Common myeloid progenitor, CD34-positive (primary cell): ENCODE results near the gene SF3B3.
"Not testable (repeated sequence)": the region's sequence is repeated elsewhere in the genome, so short reads cannot be mapped to it uniquely, and the experiment has no call there.

Source experiments
- CTCF ChIA-PET: fragments of 350-600 bp; sonication (Branson Sonifier 250); formaldehyde crosslinking; loops from one replicate; lab custom pipeline; 2021; ENCODE audit warnings: antibody characterized with exemption; lab: Charles Lee
- POLR2A ChIA-PET: fragments of 350-600 bp; sonication (Branson Sonifier 250); formaldehyde crosslinking; loops from one replicate; lab custom pipeline; 2021; ENCODE audit warnings: antibody characterized with exemption; lab: Charles Lee
- DNase-seq, 3 donors: peaks; one replicate each; pipeline versions ENCODE4 v3.0.0 to v3.0.0-alpha.2; 2013
- H3K27ac ChIP-seq, 2 experiments: 1 replicate in 1 of 2; 2 replicates in 1 of 2; pipeline ENCODE4 v1.7.0; 2013; ENCODE audit warnings: inconsistent platforms in 2 of 2, low read length in 2 of 2, mild to moderate bottlenecking in 2 of 2, low read depth in 1 of 2, moderate library complexity in 1 of 2; ENCODE audit not compliant: severe bottlenecking in 2 of 2, insufficient read depth in 1 of 2, poor library complexity in 1 of 2
- H3K27me3 ChIP-seq, 5 experiments: replicated peaks in 2 of 5; 1 replicate in 3 of 5; 2 replicates in 2 of 5; pipeline versions ENCODE4 v1.6.1 to v1.7.0; 2013; ENCODE audit warnings: low read length in 4 of 5, mild to moderate bottlenecking in 2 of 5, moderate library complexity in 2 of 5, inconsistent platforms in 1 of 5; ENCODE audit not compliant: insufficient read depth in 5 of 5, control insufficient read depth in 4 of 5
- H3K36me3 ChIP-seq, 4 experiments: 1 replicate in 2 of 4; 2 replicates in 2 of 4; pipeline versions ENCODE4 v1.6.1 to v1.7.0; 2013; ENCODE audit warnings: low read length in 3 of 4, control low read depth in 1 of 4, mild to moderate bottlenecking in 1 of 4; ENCODE audit not compliant: control insufficient read depth in 4 of 4, insufficient read depth in 4 of 4
- H3K4me1 ChIP-seq, 4 experiments: 1 replicate in 3 of 4; 2 replicates in 1 of 4; pipeline versions ENCODE4 v1.6.1 to v1.7.1; 2013; ENCODE audit warnings: low read length in 3 of 4, mild to moderate bottlenecking in 3 of 4, control low read depth in 1 of 4, inconsistent platforms in 1 of 4, moderate library complexity in 1 of 4; ENCODE audit not compliant: control insufficient read depth in 4 of 4, insufficient read depth in 4 of 4; ENCODE audit errors: control extremely low read depth in 1 of 4
- H3K4me3 ChIP-seq, 7 experiments: 1 replicate in 4 of 7; 2 replicates in 3 of 7; pipeline versions ENCODE4 v1.5.1 to v1.7.0; 2013; ENCODE audit warnings: mild to moderate bottlenecking in 7 of 7, low read length in 6 of 7, moderate library complexity in 6 of 7, inconsistent platforms in 2 of 7, low read depth in 2 of 7, control low read depth in 1 of 7; ENCODE audit not compliant: insufficient read depth in 4 of 7, control insufficient read depth in 1 of 7; ENCODE audit errors: extremely low read depth in 1 of 7
- H3K9me3 ChIP-seq, 5 experiments: 1 replicate in 4 of 5; 2 replicates in 1 of 5; pipeline versions ENCODE4 v1.6.1 to v1.7.1; 2013; ENCODE audit warnings: low read length in 4 of 5, mild to moderate bottlenecking in 2 of 5, inconsistent platforms in 1 of 5, low read depth in 1 of 5, moderate library complexity in 1 of 5; ENCODE audit not compliant: control insufficient read depth in 4 of 5, insufficient read depth in 2 of 5; ENCODE audit errors: control extremely low read depth in 1 of 5
- WGBS: methylation state at CpG from one replicate; pipeline ENCODE4 v1.1.5; 2013; ENCODE audit not compliant: insufficient coverage; 5-methylcytosine and 5-hydroxymethylcytosine counted together

Gene SF3B3

DNA sequence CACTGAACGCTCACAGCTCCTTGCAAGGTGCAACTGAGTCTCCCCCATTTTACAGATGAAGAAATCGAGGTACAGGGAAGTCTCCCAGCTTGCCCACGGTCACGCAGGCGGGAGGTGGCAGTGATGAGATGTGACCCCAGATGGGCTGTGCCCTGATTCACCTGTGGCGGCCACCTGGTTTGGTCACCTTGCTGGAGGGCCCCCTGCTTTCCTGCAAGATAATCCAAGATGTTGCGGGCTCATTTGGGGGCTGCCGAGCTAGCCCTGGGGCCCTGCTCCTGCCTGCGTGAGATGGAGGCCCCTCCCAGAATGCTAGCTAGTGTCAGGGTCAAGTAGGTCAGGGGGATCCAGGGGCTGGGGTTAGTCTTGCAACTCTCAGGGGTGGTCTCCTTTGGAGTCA, 63.1 kb downstream of the SF3B3 start:
- H3K36me3 ChIP-seq: no peaks in the 10 kb centered on the region
- POLR2A ChIA-PET: no interaction called here
- H3K9me3 ChIP-seq: no peaks in the 10 kb centered on the region
- no peak overlapping the region for H3K4me3 ChIP-seq
- WGBS: 96% methylated on average over 9 of the region's 9 CpGs
- H3K27ac ChIP-seq: no peak overlapping the region
- CTCF ChIA-PET: no interaction called here
- no peak for DNase-seq
- H3K4me1 ChIP-seq: no peaks in the 10 kb centered on the region
- no peaks in the 10 kb centered on the region for H3K27me3 ChIP-seq

DNA sequence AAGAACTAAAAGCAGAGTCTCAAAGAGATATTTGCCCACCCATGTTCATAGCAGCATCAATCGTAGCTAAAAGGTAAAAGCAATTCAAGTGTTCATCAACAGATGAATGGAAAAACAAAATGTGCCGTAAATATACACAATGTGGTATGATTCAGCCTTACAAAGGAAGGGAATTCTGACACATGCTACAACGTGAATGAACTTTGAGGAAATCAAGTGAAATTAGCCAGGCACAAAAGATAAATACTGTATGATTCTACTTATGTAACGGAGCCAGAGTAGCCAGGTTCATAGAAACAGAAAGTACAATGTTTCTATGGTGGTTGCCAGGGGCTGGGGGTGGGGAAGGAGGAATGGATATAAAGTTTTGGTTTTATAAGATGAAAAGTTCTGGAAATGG, 64.9 kb downstream of the SF3B3 start:
- CTCF ChIA-PET: no interaction called here
- POLR2A ChIA-PET: no interaction called here
- H3K27me3 ChIP-seq: no peaks in the 10 kb centered on the region
- H3K4me3 ChIP-seq: no peak overlapping the region
- no peak for DNase-seq
- H3K36me3 ChIP-seq: no peaks in the 10 kb centered on the region
- H3K27ac ChIP-seq: no peak overlapping the region
- 67% methylated on average over 4 of the region's 4 CpGs for WGBS
- peaks cover 0 to 4% (median 0%) of the 10 kb centered on the region in 4 experiments for H3K4me1 ChIP-seq
- no peaks in the 10 kb centered on the region for H3K9me3 ChIP-seq

DNA sequence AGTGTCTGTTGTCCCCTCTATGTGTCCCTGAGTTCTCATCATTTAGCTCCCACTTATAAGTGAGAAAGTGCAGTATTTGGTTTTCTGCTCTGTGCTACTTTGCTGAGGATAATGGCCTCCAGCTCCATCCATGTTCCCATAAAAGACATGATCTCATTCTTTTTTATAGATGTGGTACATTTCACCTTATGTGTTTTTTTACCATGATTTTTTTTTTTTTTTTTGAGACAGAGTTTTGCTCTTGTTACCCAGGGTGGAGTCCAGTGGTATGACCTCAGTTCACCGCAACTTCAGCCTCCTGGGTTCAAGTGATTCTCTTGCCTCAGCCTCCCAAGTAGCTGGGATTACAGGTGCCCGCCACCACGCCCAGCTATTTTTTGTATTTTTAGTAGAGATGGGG, 65.8 kb downstream of the SF3B3 start:
- DNase-seq, H3K27ac ChIP-seq, CTCF ChIA-PET, H3K27me3 ChIP-seq, H3K9me3 ChIP-seq, H3K4me3 ChIP-seq, H3K4me1 ChIP-seq, H3K36me3 ChIP-seq: not testable (repeated sequence)
- no CpG with 5 or more reads among the region's 3 CpGs for WGBS
- POLR2A ChIA-PET: interaction anchor here (0.6 kb wide), 1 partner anchor 30 kb away, joined by 3 read pairs; no protein-coding TSS in a partner anchor

DNA sequence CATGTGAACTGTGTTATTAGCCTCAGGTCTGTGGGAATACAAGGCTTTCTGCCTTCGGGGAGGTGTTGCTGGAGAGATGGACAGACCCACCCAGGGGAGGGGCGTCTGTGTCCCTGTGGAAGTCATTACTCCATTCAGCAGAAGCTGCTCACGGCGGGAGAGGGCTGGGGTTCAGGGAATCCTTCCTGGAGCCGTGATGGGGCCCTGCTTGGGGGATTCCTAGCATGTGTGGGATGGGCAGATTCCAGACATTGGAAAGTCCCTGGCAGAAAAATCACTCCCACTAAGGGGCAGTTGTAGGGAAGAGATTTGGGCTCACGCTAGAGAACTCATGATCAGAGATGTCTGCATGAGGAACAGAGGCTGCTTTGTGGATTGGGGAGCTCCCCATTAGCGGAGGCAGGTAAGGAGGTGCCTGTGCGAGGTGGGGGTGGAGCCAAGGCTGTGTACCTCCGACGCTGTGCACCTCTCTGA, 66.4 kb downstream of the SF3B3 start:
- Histone ChIP-seq H3K27ac (no peak overlapping the region), H3K9me3 (no peaks in the 10 kb centered on the region), H3K4me3 (no peak overlapping the region), H3K36me3 (no peaks in the 10 kb centered on the region), H3K4me1 (peaks cover 0 to 9% (median 0%) of the 10 kb centered on the region in 4 experiments), H3K27me3 (no peaks in the 10 kb centered on the region)
- 84% methylated on average over 8 of the region's 10 CpGs for WGBS
- no peak for DNase-seq
- CTCF ChIA-PET: interaction anchor here (1.1 kb wide), 1 partner anchor 10 kb away, joined by 3 read pairs; no protein-coding TSS in a partner anchor
- POLR2A ChIA-PET: interaction anchor here (0.6 kb wide), 1 partner anchor 31 kb away, joined by 3 read pairs; no protein-coding TSS in a partner anchor

DNA sequence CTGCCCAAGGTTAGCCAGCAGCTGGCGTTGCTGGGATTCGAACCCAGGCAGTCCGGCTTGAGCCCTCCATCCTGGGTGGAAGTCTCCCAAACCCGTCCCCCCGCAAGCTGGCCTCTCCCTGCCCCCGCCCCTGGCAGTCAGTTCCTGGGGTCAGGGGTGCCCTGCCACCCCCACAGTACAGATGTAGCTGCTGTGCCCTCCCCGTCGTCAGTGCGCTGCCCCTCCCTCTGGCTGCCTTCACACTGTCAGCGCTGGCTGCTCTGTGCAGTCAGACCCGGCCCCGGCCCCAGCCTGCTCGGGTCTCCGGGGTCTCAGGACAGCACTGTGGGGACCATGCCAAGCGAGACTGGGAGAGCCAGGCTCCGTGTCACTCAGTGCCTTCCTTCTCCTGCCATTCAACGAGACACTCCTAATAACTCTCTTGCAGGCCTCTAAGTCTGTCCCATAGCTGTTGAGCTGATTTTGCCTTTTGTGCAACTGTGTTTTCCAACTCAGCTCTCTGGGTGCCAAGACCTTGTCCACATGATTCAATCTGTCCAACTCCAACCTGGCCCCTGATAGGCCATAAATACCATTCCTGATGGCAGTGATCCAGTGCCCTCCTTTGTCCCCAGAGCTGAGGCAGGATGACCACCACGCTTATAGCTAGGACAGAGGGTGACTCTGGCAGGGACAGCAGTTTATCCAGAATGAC, 67.3 kb downstream of the SF3B3 start:
- H3K4me1 ChIP-seq: peaks cover 0 to 9% (median 0%) of the 10 kb centered on the region in 4 experiments
- no peaks in the 10 kb centered on the region for H3K36me3 ChIP-seq
- H3K27ac ChIP-seq: no peak overlapping the region
- H3K9me3 ChIP-seq: no peaks in the 10 kb centered on the region
- no peak for DNase-seq
- ChIA-PET CTCF (interaction anchor here (1.0 to 2.0 kb wide), 3 partner anchors 9 to 17 kb away, joined by 3 to 4 read pairs (median 3); no protein-coding TSS in a partner anchor), POLR2A (interaction anchor here (0.6 kb wide), 1 partner anchor 663 kb away, joined by 3 read pairs; no protein-coding TSS in a partner anchor)
- no peak overlapping the region for H3K4me3 ChIP-seq
- WGBS: 97% methylated on average over 16 of the region's 18 CpGs
- no peaks in the 10 kb centered on the region for H3K27me3 ChIP-seq

DNA sequence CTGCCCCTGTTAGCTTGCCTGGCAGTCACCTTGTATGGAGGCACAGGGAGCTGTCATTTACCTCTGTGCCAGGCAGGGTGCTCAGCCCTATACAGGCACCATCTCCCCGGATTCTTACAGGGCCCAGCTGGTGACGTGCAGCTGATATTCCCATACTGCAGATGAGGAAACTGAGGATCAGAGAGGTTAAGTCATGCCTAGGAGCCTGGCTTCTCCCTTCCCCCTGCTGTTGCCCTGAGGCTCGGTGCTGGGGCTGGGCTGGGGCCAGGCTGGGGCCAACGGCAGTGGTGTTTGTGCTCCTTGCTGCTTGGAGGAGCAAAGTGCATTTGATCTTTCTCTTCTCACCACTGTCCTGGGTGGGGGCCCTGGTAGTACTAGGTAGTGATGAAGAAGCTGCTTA, 68.0 kb downstream of the SF3B3 start:
- DNase-seq: no peak
- H3K4me1 ChIP-seq: peaks cover 0 to 9% (median 0%) of the 10 kb centered on the region in 4 experiments
- H3K36me3 ChIP-seq: no peaks in the 10 kb centered on the region
- POLR2A ChIA-PET: interaction anchor here (0.6 kb wide), 1 partner anchor 662 kb away, joined by 3 read pairs; no protein-coding TSS in a partner anchor
- 92% methylated on average over 3 of the region's 4 CpGs for WGBS
- no peak overlapping the region for H3K27ac ChIP-seq
- CTCF ChIA-PET: interaction anchor here (1.0 to 2.0 kb wide), 2 partner anchors 13 to 17 kb away, joined by 3 to 4 read pairs; no protein-coding TSS in a partner anchor
- H3K9me3 ChIP-seq: no peaks in the 10 kb centered on the region
- H3K4me3 ChIP-seq: no peak overlapping the region
- no peaks in the 10 kb centered on the region for H3K27me3 ChIP-seq

DNA sequence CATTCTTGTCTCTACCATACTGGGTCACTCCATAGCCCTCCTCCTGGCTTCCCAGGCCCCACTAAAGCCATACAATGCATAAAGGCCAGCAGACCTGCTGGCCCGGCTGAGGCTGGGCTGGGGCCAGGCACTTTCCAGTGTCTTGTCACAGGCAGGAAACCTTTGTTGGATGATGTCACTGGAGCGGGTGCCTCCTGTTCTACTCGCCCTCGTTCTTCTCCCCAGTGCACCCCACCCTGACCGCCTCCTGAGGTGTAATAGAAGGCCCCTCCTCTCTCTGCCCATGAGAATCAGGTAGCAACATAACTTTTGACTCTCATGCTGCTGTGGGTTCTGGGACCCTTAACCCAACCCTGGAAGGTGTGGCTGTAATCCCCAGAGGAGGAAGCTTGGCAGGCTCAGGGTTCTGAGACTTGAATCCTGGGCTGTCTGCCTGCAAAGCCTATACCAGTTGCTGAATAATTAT, 68.5 kb downstream of the SF3B3 start:
- POLR2A ChIA-PET: no interaction called here
- no peaks in the 10 kb centered on the region for H3K27me3 ChIP-seq
- H3K27ac ChIP-seq: no peak overlapping the region
- no peaks in the 10 kb centered on the region for H3K36me3 ChIP-seq
- no peak overlapping the region for H3K4me3 ChIP-seq
- peaks cover 0 to 9% (median 0%) of the 10 kb centered on the region in 4 experiments for H3K4me1 ChIP-seq
- DNase-seq: no peak
- 69% methylated on average over 5 of the region's 5 CpGs for WGBS
- no peaks in the 10 kb centered on the region for H3K9me3 ChIP-seq
- CTCF ChIA-PET: interaction anchor here (2.0 kb wide), 1 partner anchor 13 kb away, joined by 4 read pairs; no protein-coding TSS in a partner anchor
